CD4-positive, alpha-beta T cell treated with Interleukin-12 subunit alpha and Interleukin-12 subunit beta, for 1 hour (primary cell): ENCODE data around the gene FOXN3.

ENCODE experiments used
- DNase-seq: peaks from one replicate; pipeline ENCODE4 v3.0.0-alpha.2; 2020

The FOXN3 gene

GRCh38 chr14:89407856-89408255 is 9.2 kb downstream of the FOXN3 start:
- DNase-seq = no peak

- DNase-seq = no peak
Observed at GRCh38 chr14:89406941-89407340, 10.1 kb downstream of the FOXN3 start.

- DNase-seq = no peak
Observed at GRCh38 chr14:89406361-89406760, 10.7 kb downstream of the FOXN3 start.

- no peak for DNase-seq
Observed at GRCh38 chr14:89405712-89406111, 11.3 kb downstream of the FOXN3 start.

- DNase-seq = no peak
Observed at GRCh38 chr14:89402363-89402762, 14.7 kb downstream of the FOXN3 start.

GRCh38 chr14:89401761-89402160 is 15.3 kb downstream of the FOXN3 start:
- no peak for DNase-seq

GRCh38 chr14:89401241-89401640 is 15.8 kb downstream of the FOXN3 start:
- DNase-seq = no peak

- DNase-seq = no peak
Observed at GRCh38 chr14:89400529-89400928, 16.5 kb downstream of the FOXN3 start.

GRCh38 chr14:89399594-89400068 is 17.4 kb downstream of the FOXN3 start:
- no peak for DNase-seq

- DNase-seq = no peak
Observed at GRCh38 chr14:89399157-89399556, 17.9 kb downstream of the FOXN3 start.

GRCh38 chr14:89397569-89398230 is 19.3 kb downstream of the FOXN3 start:
- DNase-seq = no peak

- no peak for DNase-seq
Observed at GRCh38 chr14:89394972-89395371, 22.1 kb downstream of the FOXN3 start.

- no peak for DNase-seq
Observed at GRCh38 chr14:89393222-89393745, 23.7 kb downstream of the FOXN3 start.

- no peak for DNase-seq
Observed at GRCh38 chr14:89392181-89392580, 24.9 kb downstream of the FOXN3 start.

- DNase-seq = no peak
Observed at GRCh38 chr14:89391556-89391955, 25.5 kb downstream of the FOXN3 start.

- no peak for DNase-seq
Observed at GRCh38 chr14:89391123-89391522, 25.9 kb downstream of the FOXN3 start.

- no peak for DNase-seq
Observed at GRCh38 chr14:89388853-89389252, 28.2 kb downstream of the FOXN3 start.

- DNase-seq = no peak
Observed at GRCh38 chr14:89387922-89388685, 28.9 kb downstream of the FOXN3 start.

- DNase-seq = no peak
Observed at GRCh38 chr14:89386212-89386886, 30.7 kb downstream of the FOXN3 start.

GRCh38 chr14:89384636-89385035 is 32.4 kb downstream of the FOXN3 start:
- DNase-seq = no peak

GRCh38 chr14:89384023-89384422 is 33.0 kb downstream of the FOXN3 start:
- DNase-seq = no peak

GRCh38 chr14:89382901-89383845 is 33.9 kb downstream of the FOXN3 start:
- no peak for DNase-seq
